IPS DF 4.7 (cell line): ENCODE results near the gene MIS18A.

ENCODE experiments used
- DNase-seq: peaks from one replicate; pipeline ENCODE4 v3.0.0-alpha.2; 2013; ENCODE audit warnings: low spot score; ENCODE audit errors: extremely low read depth

MIS18A gene

GRCh38 chr21:32256873-32257620 is 21.8 kb downstream of the MIS18A start:
- no peak for DNase-seq

GRCh38 chr21:32256251-32256650 is 22.6 kb downstream of the MIS18A start:
- no peak for DNase-seq

GRCh38 chr21:32253215-32253641 is 25.6 kb downstream of the MIS18A start:
- no peak for DNase-seq

GRCh38 chr21:32252136-32252535 is 26.7 kb downstream of the MIS18A start:
- DNase-seq: no peak

GRCh38 chr21:32249511-32250280 is 29.2 kb downstream of the MIS18A start:
- DNase-seq: no peak

GRCh38 chr21:32248571-32249461 is 30.0 kb downstream of the MIS18A start:
- DNase-seq: no peak

- DNase-seq: no peak
Measured at GRCh38 chr21:32246571-32247140, 32.2 kb downstream of the MIS18A start.

GRCh38 chr21:32245971-32246370 is 32.9 kb downstream of the MIS18A start:
- DNase-seq: no peak

GRCh38 chr21:32240851-32241687 is 37.8 kb downstream of the MIS18A start:
- DNase-seq: no peak

- DNase-seq: no peak
Measured at GRCh38 chr21:32239551-32239950, 39.3 kb downstream of the MIS18A start.

GRCh38 chr21:32238063-32238462 is 40.8 kb downstream of the MIS18A start:
- no peak for DNase-seq

- DNase-seq: no peak
Measured at GRCh38 chr21:32237021-32237420, 41.8 kb downstream of the MIS18A start.

GRCh38 chr21:32233722-32234301 is 45.0 kb downstream of the MIS18A start:
- DNase-seq: no peak

- DNase-seq: no peak
Measured at GRCh38 chr21:32233055-32233546, 45.7 kb downstream of the MIS18A start.

- DNase-seq: no peak
Measured at GRCh38 chr21:32226444-32226843, 52.4 kb downstream of the MIS18A start.
